H9 (cell line): ENCODE measurements around the gene NSFL1C. TPM values are rescaled to one million over a fixed set of nuclear protein-coding genes. Genes with fewer than 3 reads are reported as not detected.

Experiments
- DNase-seq: peaks from one replicate; pipeline ENCODE4 v3.0.0-alpha.2; 2017
- H2AFZ ChIP-seq: one replicate; pipeline ENCODE4 v1.6.1; 2013; ENCODE audit warnings: mild to moderate bottlenecking, low read length, control low read depth, moderate library complexity
- H2AK5ac ChIP-seq: 2 replicates; pipeline ENCODE4 v1.6.1; 2013; ENCODE audit warnings: low read length, control low read depth, mixed read lengths; ENCODE audit not compliant: insufficient read length
- H2BK120ac ChIP-seq: one replicate; pipeline ENCODE4 v1.6.1; 2013; ENCODE audit warnings: low read depth, mild to moderate bottlenecking, low read length, control low read depth, inconsistent platforms; ENCODE audit not compliant: poor library complexity, severe bottlenecking
- H2BK12ac ChIP-seq: 2 replicates; pipeline ENCODE4 v1.6.1; 2013; ENCODE audit warnings: low read length, control low read depth, mixed read lengths, low read depth; ENCODE audit not compliant: insufficient read length
- H2BK15ac ChIP-seq: 2 replicates; pipeline ENCODE4 v1.6.1; 2013; ENCODE audit warnings: low read depth, low read length, control low read depth
- H2BK20ac ChIP-seq: one replicate; pipeline ENCODE4 v1.6.1; 2013; ENCODE audit warnings: low read depth, mild to moderate bottlenecking, low read length, control low read depth, inconsistent platforms; ENCODE audit not compliant: poor library complexity, severe bottlenecking
- H2BK5ac ChIP-seq: 2 replicates; pipeline ENCODE4 v1.6.1; 2013; ENCODE audit warnings: low read length, control low read depth, mixed read lengths; ENCODE audit not compliant: insufficient read length
- H3K14ac ChIP-seq: 2 replicates; pipeline ENCODE4 v1.6.1; 2013; ENCODE audit warnings: low read length, control low read depth; ENCODE audit not compliant: insufficient read depth
- H3K18ac ChIP-seq: 2 replicates; pipeline ENCODE4 v1.6.1; 2013; ENCODE audit warnings: low read depth, mild to moderate bottlenecking, mixed read lengths, low read length, control low read depth; ENCODE audit not compliant: insufficient read length
- H3K23ac ChIP-seq: 2 replicates; pipeline ENCODE4 v1.6.1; 2013; ENCODE audit warnings: low read length, control low read depth, mixed read lengths, low read depth; ENCODE audit not compliant: insufficient read length
- H3K23me2 ChIP-seq: 2 replicates; pipeline ENCODE4 v1.6.1; 2013; ENCODE audit warnings: low read depth, mild to moderate bottlenecking, mixed read lengths, low read length, control low read depth; ENCODE audit not compliant: insufficient read length, poor library complexity, severe bottlenecking
- H3K27ac ChIP-seq: 2 replicates; pipeline ENCODE4 v1.5.1; 2013; ENCODE audit warnings: low read length, control low read depth, mixed read lengths, low read depth; ENCODE audit not compliant: insufficient read length
- H3K27me3 ChIP-seq: 2 replicates; pipeline ENCODE4 v1.6.1; 2013; ENCODE audit warnings: low read length, control low read depth, inconsistent platforms; ENCODE audit not compliant: insufficient read depth
- H3K4ac ChIP-seq: 2 replicates; pipeline ENCODE4 v1.6.1; 2013; ENCODE audit warnings: low read depth, mild to moderate bottlenecking, control low read depth, inconsistent platforms, low read length, moderate library complexity
- H3K4me1 ChIP-seq: 2 replicates; pipeline ENCODE4 v1.6.1; 2013; ENCODE audit warnings: low read length, control low read depth, inconsistent platforms; ENCODE audit not compliant: insufficient read depth
- H3K4me2 ChIP-seq: 2 replicates; pipeline ENCODE4 v1.6.1; 2013; ENCODE audit warnings: low read length, control low read depth, mixed read lengths; ENCODE audit not compliant: insufficient read length, insufficient read depth
- H3K56ac ChIP-seq: 2 replicates; pipeline ENCODE4 v1.6.1; 2013; ENCODE audit warnings: low read depth, mild to moderate bottlenecking, mixed read lengths, low read length, control low read depth; ENCODE audit not compliant: insufficient read length
- H3K79me1 ChIP-seq: 2 replicates; pipeline ENCODE4 v1.6.1; 2013; ENCODE audit warnings: low read depth, mild to moderate bottlenecking, moderate library complexity, low read length, control low read depth, inconsistent platforms; ENCODE audit not compliant: insufficient read depth, poor library complexity, severe bottlenecking
- H3K79me2 ChIP-seq: 2 replicates; pipeline ENCODE4 v1.6.1; 2013; ENCODE audit warnings: low read length, control low read depth, inconsistent platforms; ENCODE audit not compliant: insufficient read depth
- H3K9ac ChIP-seq: 2 replicates; pipeline ENCODE4 v1.6.1; 2013; ENCODE audit warnings: low read length, control low read depth, mixed read lengths; ENCODE audit not compliant: insufficient read length; ENCODE audit errors: extremely low read depth
- H3K9me3 ChIP-seq: one replicate; pipeline ENCODE4 v1.6.1; 2013; ENCODE audit warnings: low read depth, low read length, inconsistent platforms; ENCODE audit not compliant: control insufficient read depth
- H3T11ph ChIP-seq: one replicate; pipeline ENCODE4 v1.6.1; 2013; ENCODE audit warnings: mild to moderate bottlenecking, low read length, control low read depth, inconsistent platforms
- H4K20me1 ChIP-seq: one replicate; pipeline ENCODE4 v1.6.1; 2013; ENCODE audit not compliant: control insufficient read depth, insufficient read length, insufficient read depth
- H4K5ac ChIP-seq: 2 replicates; pipeline ENCODE4 v1.6.1; 2013; ENCODE audit warnings: low read depth, mild to moderate bottlenecking, mixed read lengths, low read length, control low read depth; ENCODE audit not compliant: insufficient read length
- H4K8ac ChIP-seq: replicated peaks from 2 replicates; pipeline ENCODE4 v1.6.1; 2013; ENCODE audit warnings: low read length, control low read depth, mixed read lengths, low read depth; ENCODE audit not compliant: insufficient read length
- H4K91ac ChIP-seq: 2 replicates; pipeline ENCODE4 v1.6.1; 2013; ENCODE audit warnings: low read depth, mild to moderate bottlenecking, moderate library complexity, mixed read lengths, low read length, control low read depth; ENCODE audit not compliant: insufficient read length
- H3K27ac Mint-ChIP-seq, 3 experiments: 2 replicates in 2 of 3; 3 replicates in 1 of 3; pipeline ENCODE4 v1.8.0; 2020 to 2021; ENCODE audit warnings: mixed read lengths in 3 of 3, mild to moderate bottlenecking in 1 of 3, moderate library complexity in 1 of 3
- H3K27me3 Mint-ChIP-seq: 2 replicates; pipeline ENCODE4 v1.8.0; 2021; ENCODE audit warnings: low read depth, mild to moderate bottlenecking, moderate library complexity, mixed read lengths
- H3K36me3 Mint-ChIP-seq, 3 experiments: 2 replicates in 2 of 3; 3 replicates in 1 of 3; pipeline ENCODE4 v1.8.0; 2020 to 2021; ENCODE audit warnings: low read depth in 3 of 3, mixed read lengths in 3 of 3; ENCODE audit not compliant: insufficient read depth in 1 of 3
- H3K4me1 Mint-ChIP-seq, 2 experiments: 2 replicates each; pipeline ENCODE4 v1.8.0; 2020; ENCODE audit warnings: mixed read lengths in 2 of 2
- H3K4me3 Mint-ChIP-seq, 2 experiments: 2 replicates in 1 of 2; 3 replicates in 1 of 2; pipeline ENCODE4 v1.8.0; 2020 to 2021; ENCODE audit warnings: mild to moderate bottlenecking in 2 of 2, mixed read lengths in 2 of 2, moderate library complexity in 1 of 2
- H3K9me3 Mint-ChIP-seq, 2 experiments: 2 replicates in 1 of 2; 3 replicates in 1 of 2; pipeline ENCODE4 v1.8.0; 2020; ENCODE audit warnings: mild to moderate bottlenecking in 2 of 2, mixed read lengths in 2 of 2, moderate library complexity in 1 of 2
- CTCF ChIP-seq: fragments of 200-600 bp; sonication (generic); conservative IDR thresholded peaks from 3 replicates; pipeline ENCODE4 v1.8.0; 2021; ENCODE audit warnings: antibody characterized with exemption, mild to moderate bottlenecking
- WGBS: extraction: QIAGEN DNeasy Blood & Tissue Kit; methylation state at CpG from one replicate; pipeline ENCODE4 v1.1.7; 2013; ENCODE audit warnings: missing lambda C conversion rate, low lambda C conversion rate, mixed read lengths; ENCODE audit not compliant: insufficient read length; ENCODE audit errors: extremely low coverage; 5-methylcytosine and 5-hydroxymethylcytosine counted together
- total RNA-seq: library from RNA; stranded (reverse); gene quantifications from 2 replicates; pipeline ENCODE4 v1.2.1, GENCODE V29; 2021

The NSFL1C gene
- total RNA-seq, 1 experiment from 2014 or later, result 81.8 TPM

- no peak overlapping the region for H2BK15ac ChIP-seq
- H4K20me1 ChIP-seq, result no peaks in the 10 kb centered on the region
- no peaks in the 10 kb centered on the region for H3K27me3 ChIP-seq
- H3K56ac ChIP-seq, result no peak overlapping the region
- H3K9me3 Mint-ChIP-seq, result no peaks in the 10 kb centered on the region; a peak in 1 of 5 replicates
- no peak overlapping the region for H3K9ac ChIP-seq
- no peaks in the 10 kb centered on the region; the same call in 1 of the 2 replicates for H3K4me1 ChIP-seq
- no peak overlapping the region for H3T11ph ChIP-seq
- no peak overlapping the region for H4K91ac ChIP-seq
- peaks cover 12% of the 10 kb centered on the region; the same call in 1 of the 2 replicates for H3K79me2 ChIP-seq
- no CpG with 5 or more reads among the region's 9 CpGs for WGBS
- no peak overlapping the region for H4K5ac ChIP-seq
- H3K27me3 Mint-ChIP-seq, result peaks cover 5% of the 10 kb centered on the region
- no peak overlapping the region for H3K27ac Mint-ChIP-seq
- peaks cover 7% of the 10 kb centered on the region for H3K23me2 ChIP-seq
- no peak overlapping the region for H2BK12ac ChIP-seq
- H3K36me3 Mint-ChIP-seq, result peaks cover 8 to 34% (median 30%) of the 10 kb centered on the region in 3 experiments; a peak in 6 of 7 replicates
- no peak for TF ChIP-seq CTCF
- peaks cover 21% of the 10 kb centered on the region for H3K79me1 ChIP-seq
- no peak overlapping the region for H3K27ac ChIP-seq
- H2BK120ac ChIP-seq, result no peak overlapping the region
- H3K4ac ChIP-seq, result no peak overlapping the region
- H3K4me3 Mint-ChIP-seq, result no peak overlapping the region; a peak in 1 of 5 replicates
- H2BK20ac ChIP-seq, result no peak overlapping the region
- peaks cover 23 to 29% of the 10 kb centered on the region in 2 experiments for H3K4me1 Mint-ChIP-seq
- no peak for DNase-seq
- no peak overlapping the region for H2AK5ac ChIP-seq
- H3K9me3 ChIP-seq, result no peaks in the 10 kb centered on the region
- H2BK5ac ChIP-seq, result no peak overlapping the region
- no peak overlapping the region for H3K4me2 ChIP-seq
- H4K8ac ChIP-seq, result no peak overlapping the region
- no peak overlapping the region for H2AFZ ChIP-seq
- H3K18ac ChIP-seq, result no peak overlapping the region
- no peak overlapping the region for H3K14ac ChIP-seq
- no peak overlapping the region for H3K23ac ChIP-seq
These were observed 2.6 kb downstream of the NSFL1C start for GRCh38 chr20:1463971-1464570.
